KMS-11 (cell line): ENCODE measurements around the gene XRCC3.

ENCODE experiments used
- H2AFZ ChIP-seq: fragments of 200-600 bp; sonication (generic); 2 replicates; pipeline ENCODE4 v1.6.1; 2016; ENCODE audit warnings: antibody characterized with exemption, mixed run types, low read depth
- H3K27ac ChIP-seq: fragments of 200-600 bp; sonication (generic); 2 replicates; pipeline ENCODE4 v1.6.1; 2016; ENCODE audit warnings: mild to moderate bottlenecking, mixed run types
- H3K27me3 ChIP-seq: fragments of 200-600 bp; sonication (generic); 2 replicates; pipeline ENCODE4 v1.6.1; 2017; ENCODE audit warnings: mild to moderate bottlenecking, low read depth, mixed run types, moderate library complexity; ENCODE audit not compliant: insufficient read depth
- H3K36me3 ChIP-seq: fragments of 200-600 bp; sonication (generic); 2 replicates; pipeline ENCODE4 v1.6.1; 2017; ENCODE audit warnings: mild to moderate bottlenecking, mixed run types; ENCODE audit not compliant: insufficient read depth
- H3K4me1 ChIP-seq: fragments of 200-600 bp; sonication (generic); 2 replicates; pipeline ENCODE4 v1.6.1; 2016; ENCODE audit warnings: mild to moderate bottlenecking, low read depth, mixed run types; ENCODE audit not compliant: poor library complexity, severe bottlenecking
- H3K4me2 ChIP-seq: fragments of 200-600 bp; sonication (generic); 2 replicates; pipeline ENCODE4 v1.7.0; 2016; ENCODE audit warnings: mild to moderate bottlenecking, mixed run types
- H3K4me3 ChIP-seq: fragments of 200-600 bp; sonication (generic); IDR thresholded peaks from 2 replicates; pipeline ENCODE4 v1.6.1; 2017; ENCODE audit warnings: low read depth, low read length, mixed read lengths; ENCODE audit not compliant: insufficient read depth
- H3K79me2 ChIP-seq: fragments of 200-600 bp; sonication (generic); 2 replicates; pipeline ENCODE4 v1.6.1; 2016; ENCODE audit warnings: low read depth, mixed run types; ENCODE audit not compliant: insufficient read depth
- H3K9ac ChIP-seq: fragments of 200-600 bp; sonication (generic); 2 replicates; pipeline ENCODE4 v1.6.1; 2016; ENCODE audit warnings: mild to moderate bottlenecking, mixed run types
- H4K20me1 ChIP-seq: fragments of 200-600 bp; sonication (generic); 2 replicates; pipeline ENCODE4 v1.6.1; 2016; ENCODE audit warnings: mild to moderate bottlenecking, mixed run types; ENCODE audit not compliant: insufficient read depth
- TF ChIP-seq, protein P1 (sequence below): fragments of 200-600 bp; sonication (generic); conservative IDR thresholded peaks from 2 replicates; pipeline ENCODE4 v1.6.1; 2017; ENCODE audit warnings: low read depth, mild to moderate bottlenecking, antibody characterized with exemption, low read length, moderate library complexity, mixed read lengths

Gene XRCC3

DNA sequence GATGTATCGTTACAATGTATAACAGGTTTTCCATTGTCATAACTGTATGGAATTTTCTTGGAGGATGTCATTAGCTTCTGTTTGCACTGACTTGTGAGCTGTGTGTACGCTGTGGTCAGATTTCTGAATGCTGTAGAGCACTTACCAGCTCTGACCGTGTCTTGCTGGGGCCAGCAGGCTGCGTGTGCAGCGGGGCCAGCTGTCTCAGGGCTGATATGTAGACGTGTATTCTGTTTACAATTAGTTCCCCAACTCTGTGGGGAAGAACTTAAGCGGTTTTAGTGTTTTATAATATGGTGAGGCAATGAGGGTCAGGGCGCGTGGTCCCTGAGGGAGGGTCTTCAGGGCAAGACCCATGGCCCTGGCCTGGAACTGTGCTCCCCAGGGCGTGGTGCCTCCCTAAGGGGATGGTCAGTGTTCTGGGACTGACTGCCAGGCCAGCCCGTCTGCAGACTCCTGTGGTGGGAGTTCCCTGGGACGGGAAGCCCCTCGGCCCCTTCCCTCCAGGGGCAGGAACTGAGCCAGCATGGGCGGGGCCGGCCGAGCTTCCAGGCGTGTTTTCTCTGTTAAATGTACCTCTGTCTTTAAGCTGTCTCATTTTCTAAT is 18.7 kb downstream of the XRCC3 start:
- Histone ChIP-seq H3K79me2 (no peaks in the 10 kb centered on the region), H3K27ac (no peak overlapping the region)

DNA sequence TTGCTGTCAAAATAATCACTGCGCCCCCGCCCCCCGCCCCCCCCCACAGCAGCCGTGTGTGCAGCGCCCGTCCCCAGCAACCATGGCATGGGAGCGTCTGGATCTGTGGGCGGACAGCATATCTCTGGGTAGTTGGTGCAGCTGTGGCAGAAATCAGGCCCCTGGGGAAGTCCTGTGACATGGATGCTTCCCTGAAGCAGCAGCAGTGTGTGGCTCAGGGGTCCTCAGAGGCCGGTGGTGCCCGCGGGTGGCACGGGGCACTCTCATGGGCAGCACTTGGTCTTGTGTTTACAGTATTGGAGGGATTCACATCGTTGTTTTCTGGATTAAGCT is 19.2 kb downstream of the XRCC3 start:
- H4K20me1 ChIP-seq = no peaks in the 10 kb centered on the region
- H3K4me1 ChIP-seq = no peaks in the 10 kb centered on the region
- H3K4me2 ChIP-seq = no peak overlapping the region
- TF ChIP-seq, protein P1, sequence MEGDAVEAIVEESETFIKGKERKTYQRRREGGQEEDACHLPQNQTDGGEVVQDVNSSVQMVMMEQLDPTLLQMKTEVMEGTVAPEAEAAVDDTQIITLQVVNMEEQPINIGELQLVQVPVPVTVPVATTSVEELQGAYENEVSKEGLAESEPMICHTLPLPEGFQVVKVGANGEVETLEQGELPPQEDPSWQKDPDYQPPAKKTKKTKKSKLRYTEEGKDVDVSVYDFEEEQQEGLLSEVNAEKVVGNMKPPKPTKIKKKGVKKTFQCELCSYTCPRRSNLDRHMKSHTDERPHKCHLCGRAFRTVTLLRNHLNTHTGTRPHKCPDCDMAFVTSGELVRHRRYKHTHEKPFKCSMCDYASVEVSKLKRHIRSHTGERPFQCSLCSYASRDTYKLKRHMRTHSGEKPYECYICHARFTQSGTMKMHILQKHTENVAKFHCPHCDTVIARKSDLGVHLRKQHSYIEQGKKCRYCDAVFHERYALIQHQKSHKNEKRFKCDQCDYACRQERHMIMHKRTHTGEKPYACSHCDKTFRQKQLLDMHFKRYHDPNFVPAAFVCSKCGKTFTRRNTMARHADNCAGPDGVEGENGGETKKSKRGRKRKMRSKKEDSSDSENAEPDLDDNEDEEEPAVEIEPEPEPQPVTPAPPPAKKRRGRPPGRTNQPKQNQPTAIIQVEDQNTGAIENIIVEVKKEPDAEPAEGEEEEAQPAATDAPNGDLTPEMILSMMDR = no peak
- H2AFZ ChIP-seq = no peak overlapping the region
- no peaks in the 10 kb centered on the region for H3K36me3 ChIP-seq
- H3K27me3 ChIP-seq = no peaks in the 10 kb centered on the region
- no peak overlapping the region for H3K27ac ChIP-seq
- no peak overlapping the region for H3K4me3 ChIP-seq
- no peak overlapping the region for H3K9ac ChIP-seq
- no peaks in the 10 kb centered on the region for H3K79me2 ChIP-seq

More for the DNA sequence above, 18.7 kb downstream of the XRCC3 start:
- Histone ChIP-seq H3K36me3 (no peaks in the 10 kb centered on the region), H4K20me1 (no peaks in the 10 kb centered on the region), H3K4me1 (no peaks in the 10 kb centered on the region), H3K27me3 (no peaks in the 10 kb centered on the region), H3K4me2 (no peak overlapping the region), H3K4me3 (no peak overlapping the region), H3K9ac (no peak overlapping the region), H2AFZ (no peak overlapping the region)
- TF ChIP-seq, protein P1 = no peak

DNA sequence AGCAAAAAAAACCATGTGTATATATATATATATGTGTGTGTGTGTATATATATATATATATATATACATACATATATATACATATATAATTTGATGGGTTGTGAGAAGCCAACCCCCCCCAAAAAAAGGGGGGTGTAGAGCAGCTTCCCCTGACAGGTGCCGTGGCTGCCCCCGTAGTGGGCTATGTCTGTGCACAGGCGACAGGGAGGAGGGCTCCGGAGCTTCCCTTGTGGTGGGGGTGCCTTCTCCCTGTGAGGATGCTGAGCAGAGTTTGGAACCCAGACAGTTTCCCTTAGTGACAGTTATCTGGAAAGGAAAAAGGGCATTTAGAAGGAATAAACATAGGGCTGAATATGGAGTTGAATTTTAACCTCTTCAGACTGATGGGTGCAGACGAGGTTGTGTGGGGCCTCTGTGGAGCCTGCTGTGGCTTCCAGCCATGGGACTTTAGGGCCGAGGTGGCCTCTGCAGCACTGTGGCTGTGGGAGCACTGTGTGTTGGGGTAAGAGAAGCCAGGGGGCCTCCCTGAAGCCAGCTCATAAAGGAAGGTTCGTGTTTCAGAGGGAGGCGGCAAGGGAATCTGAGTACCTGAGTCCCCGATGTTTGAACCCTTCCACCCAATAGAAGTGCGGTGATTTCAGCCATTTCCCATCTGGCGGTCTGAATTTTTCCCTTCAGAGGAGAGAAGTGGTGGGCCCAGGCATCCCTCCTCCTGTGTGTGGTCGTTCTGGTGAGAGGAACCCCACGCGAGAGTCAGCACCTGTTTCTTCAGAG is 19.8 kb downstream of the XRCC3 start:
- no peaks in the 10 kb centered on the region for H3K4me1 ChIP-seq
- H3K27me3 ChIP-seq = no peaks in the 10 kb centered on the region
- H3K4me2 ChIP-seq = no peak overlapping the region
- no peaks in the 10 kb centered on the region for H4K20me1 ChIP-seq
- H3K27ac ChIP-seq = no peak overlapping the region
- no peak overlapping the region for H3K9ac ChIP-seq
- H2AFZ ChIP-seq = no peak overlapping the region
- TF ChIP-seq, protein P1 = no peak
- no peak overlapping the region for H3K4me3 ChIP-seq
- no peaks in the 10 kb centered on the region for H3K79me2 ChIP-seq
- H3K36me3 ChIP-seq = no peaks in the 10 kb centered on the region

DNA sequence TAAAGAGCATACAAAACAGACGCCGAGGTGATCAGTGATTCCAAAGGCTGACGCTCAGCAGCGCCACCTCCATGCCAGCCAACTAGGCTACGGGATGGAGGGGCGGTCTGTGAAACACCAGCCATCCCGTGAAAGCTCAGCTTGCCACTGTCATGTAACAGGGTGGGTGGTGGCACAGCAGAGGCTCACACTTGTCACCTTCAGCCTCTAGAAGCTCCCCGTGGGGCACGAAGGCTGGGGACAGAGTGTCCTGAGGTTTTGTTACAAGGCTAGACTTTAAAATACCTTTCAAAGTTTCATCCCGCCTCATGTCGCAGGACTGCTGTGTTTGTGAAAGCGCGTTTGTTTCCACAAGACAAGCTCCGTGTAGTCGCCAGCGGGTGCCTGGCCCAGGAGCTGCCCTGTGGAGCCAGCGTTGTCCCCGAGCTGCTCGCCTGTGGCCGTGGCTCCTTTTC is 20.7 kb downstream of the XRCC3 start:
- no peaks in the 10 kb centered on the region for H4K20me1 ChIP-seq

More for the DNA sequence above, 20.7 kb downstream of the XRCC3 start:
- Histone ChIP-seq H3K4me1 (no peaks in the 10 kb centered on the region), H2AFZ (no peak overlapping the region), H3K4me2 (no peak overlapping the region), H3K9ac (no peak overlapping the region), H3K4me3 (no peak overlapping the region), H3K27me3 (no peaks in the 10 kb centered on the region), H3K79me2 (no peaks in the 10 kb centered on the region), H3K36me3 (no peaks in the 10 kb centered on the region), H3K27ac (no peak overlapping the region)
- TF ChIP-seq, protein P1 = no peak
